ENCODE measurements around the gene LAPTM4A.

Gene LAPTM4A

DNA sequence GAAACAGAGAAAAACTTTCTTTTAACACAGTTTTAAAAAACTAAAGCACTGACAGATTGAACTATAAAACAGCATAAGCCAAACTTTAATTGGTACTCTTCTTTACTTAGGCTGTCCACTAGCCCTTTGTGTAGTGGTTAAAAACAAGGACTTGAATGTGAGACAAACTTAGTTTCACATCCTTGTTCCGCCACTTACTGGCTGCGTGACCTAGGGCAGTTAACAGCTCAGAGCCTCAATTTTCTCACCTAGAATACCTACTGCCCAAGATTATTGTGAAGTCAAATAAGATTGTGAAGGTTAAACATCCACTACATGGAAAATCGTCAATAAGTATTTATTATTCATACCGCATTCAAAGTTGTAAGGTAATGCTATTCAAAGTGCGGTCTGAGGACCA, 63.5 kb downstream of the LAPTM4A start:
- TF ChIP-seq TAF1 (IDR thresholded peaks at IDR 0.05; ENCODE audit: borderline replicate concordance, insufficient read depth, low read length), result no peak
- TF ChIP-seq, protein P1, sequence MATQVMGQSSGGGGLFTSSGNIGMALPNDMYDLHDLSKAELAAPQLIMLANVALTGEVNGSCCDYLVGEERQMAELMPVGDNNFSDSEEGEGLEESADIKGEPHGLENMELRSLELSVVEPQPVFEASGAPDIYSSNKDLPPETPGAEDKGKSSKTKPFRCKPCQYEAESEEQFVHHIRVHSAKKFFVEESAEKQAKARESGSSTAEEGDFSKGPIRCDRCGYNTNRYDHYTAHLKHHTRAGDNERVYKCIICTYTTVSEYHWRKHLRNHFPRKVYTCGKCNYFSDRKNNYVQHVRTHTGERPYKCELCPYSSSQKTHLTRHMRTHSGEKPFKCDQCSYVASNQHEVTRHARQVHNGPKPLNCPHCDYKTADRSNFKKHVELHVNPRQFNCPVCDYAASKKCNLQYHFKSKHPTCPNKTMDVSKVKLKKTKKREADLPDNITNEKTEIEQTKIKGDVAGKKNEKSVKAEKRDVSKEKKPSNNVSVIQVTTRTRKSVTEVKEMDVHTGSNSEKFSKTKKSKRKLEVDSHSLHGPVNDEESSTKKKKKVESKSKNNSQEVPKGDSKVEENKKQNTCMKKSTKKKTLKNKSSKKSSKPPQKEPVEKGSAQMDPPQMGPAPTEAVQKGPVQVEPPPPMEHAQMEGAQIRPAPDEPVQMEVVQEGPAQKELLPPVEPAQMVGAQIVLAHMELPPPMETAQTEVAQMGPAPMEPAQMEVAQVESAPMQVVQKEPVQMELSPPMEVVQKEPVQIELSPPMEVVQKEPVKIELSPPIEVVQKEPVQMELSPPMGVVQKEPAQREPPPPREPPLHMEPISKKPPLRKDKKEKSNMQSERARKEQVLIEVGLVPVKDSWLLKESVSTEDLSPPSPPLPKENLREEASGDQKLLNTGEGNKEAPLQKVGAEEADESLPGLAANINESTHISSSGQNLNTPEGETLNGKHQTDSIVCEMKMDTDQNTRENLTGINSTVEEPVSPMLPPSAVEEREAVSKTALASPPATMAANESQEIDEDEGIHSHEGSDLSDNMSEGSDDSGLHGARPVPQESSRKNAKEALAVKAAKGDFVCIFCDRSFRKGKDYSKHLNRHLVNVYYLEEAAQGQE (IDR thresholded peaks at IDR 0.05; ENCODE audit: insufficient read depth in 1 of 2, low read depth in 2 of 2, low read length in 2 of 2), result no peak
- TF ChIP-seq SIN3A (IDR thresholded peaks at IDR 0.05; ENCODE audit: borderline replicate concordance, insufficient read depth, low read length), result no peak
- no peak for TF ChIP-seq FOXP2 (optimal IDR thresholded peaks at IDR 0.05; ENCODE audit: borderline replicate concordance, extremely low read depth, extremely low read length, insufficient read depth)
- TF ChIP-seq POLR2AphosphoS5 (IDR thresholded peaks at IDR 0.05; ENCODE audit: low read depth, low read length), result no peak
